GM12878 (cell line): ENCODE data around the gene MANF. TPM values are rescaled to one million over a fixed set of nuclear protein-coding genes. Genes with fewer than 3 reads are reported as not detected.
A peak's percentile ranks its signal among the peaks of the same experiment; 100 is the strongest.

Experiments used
- ATAC-seq: fragments of 200-7000 bp; cut with Tn5 transposase; 3 replicates; pipeline ENCODE4 v1.9.1; 2020; ENCODE audit warnings: mild to moderate bottlenecking, moderate library complexity
- BruUV-seq: library from RNA; stranded (reverse); fragments of 400-500 nt; replicated peaks from 2 replicates; lab custom pipeline; 2021; lab: Mats Ljungman, UMichigan
- CTCF ChIA-PET: fragments of 300-600 bp; sonication (Branson Sonifier 250); formaldehyde crosslinking; extraction: SDS; loops from one replicate; lab custom pipeline; 2021; ENCODE audit warnings: inconsistent platforms; lab: Yijun Ruan, JAX
- POLR2A ChIA-PET: fragments of 350-600 bp; formaldehyde crosslinking; extraction: SDS; loops from one replicate; lab custom pipeline; 2021; ENCODE audit warnings: inconsistent platforms; lab: Charles Lee
- RAD21 ChIA-PET: fragments of 300-600 bp; sonication (Branson Sonifier 250); formaldehyde crosslinking; loops from one replicate; lab custom pipeline; 2023; ENCODE audit warnings: antibody characterized with exemption; ENCODE audit not compliant: unreplicated experiment; lab: Charles Lee
- SMC1A ChIA-PET: fragments of 300-600 bp; sonication (Branson Sonifier 250); formaldehyde crosslinking; loops from one replicate; lab custom pipeline; 2023; ENCODE audit not compliant: unreplicated experiment, uncharacterized antibody; lab: Charles Lee
- DNase-seq: peaks from one replicate; pipeline ENCODE4 v3.0.0-alpha.2; 2011; ENCODE audit warnings: low read depth, low spot score
- FAIRE-seq: peaks from 3 replicates; lab custom pipeline; 2011; peaks lifted over from hg19 to GRCh38; lab: Jason Lieb, UNC
- H2AFZ ChIP-seq: 2 replicates; pipeline ENCODE4 v1.6.0; 2011; ENCODE audit warnings: low read depth, low read length, control low read depth; ENCODE audit not compliant: control insufficient read depth
- H3K27ac ChIP-seq: 2 replicates; pipeline ENCODE4 v1.5.1; 2011; ENCODE audit warnings: control low read depth; ENCODE audit not compliant: control insufficient read depth, insufficient read depth
- H3K27me3 ChIP-seq, 2 experiments: replicated peaks in 1 of 2; 2 replicates each; pipeline versions ENCODE4 v1.6.0 to v1.6.1; 2011; ENCODE audit warnings: low read length in 1 of 2; ENCODE audit not compliant: control insufficient read depth in 2 of 2, insufficient read depth in 2 of 2
- H3K36me3 ChIP-seq, 2 experiments: 2 replicates each; pipeline ENCODE4 v1.5.1; 2011; ENCODE audit warnings: low read length in 1 of 2; ENCODE audit not compliant: control insufficient read depth in 2 of 2, insufficient read depth in 2 of 2
- H3K4me1 ChIP-seq: 2 replicates; pipeline ENCODE4 v1.6.1; 2011; ENCODE audit warnings: mild to moderate bottlenecking, low read length, moderate library complexity, mixed read lengths; ENCODE audit not compliant: control insufficient read depth, insufficient read depth
- H3K4me2 ChIP-seq: 2 replicates; pipeline ENCODE4 v1.6.0; 2011; ENCODE audit warnings: control low read depth; ENCODE audit not compliant: control insufficient read depth, insufficient read depth
- H3K4me3 ChIP-seq: fragments of 200-600 bp; sonication (generic); 2 replicates; pipeline ENCODE4 v1.5.1; 2016
- H3K79me2 ChIP-seq: 2 replicates; pipeline ENCODE4 v1.6.0; 2011; ENCODE audit warnings: low read length; ENCODE audit not compliant: control insufficient read depth, insufficient read depth
- H3K9ac ChIP-seq: 2 replicates; pipeline ENCODE4 v1.8.0; 2011; ENCODE audit warnings: low read length, control low read depth, mixed read lengths; ENCODE audit not compliant: control insufficient read depth, insufficient read depth
- H3K9me3 ChIP-seq: replicated peaks from 3 replicates; pipeline ENCODE4 v1.5.1; 2011; ENCODE audit warnings: mild to moderate bottlenecking, low read length; ENCODE audit not compliant: control insufficient read depth, insufficient read depth
- H4K20me1 ChIP-seq: 2 replicates; pipeline ENCODE4 v1.6.0; 2011; ENCODE audit not compliant: control insufficient read depth, insufficient read depth
- BHLHE40 ChIP-seq, 2 experiments: fragments of 450-650 bp in 1 of 2; IDR thresholded peaks; 2 replicates each; pipeline ENCODE4 v1.6.1; 2011 to 2017; ENCODE audit warnings: low read depth in 2 of 2, borderline replicate concordance in 1 of 2, improper control_type of control experiment in 1 of 2, low read length in 1 of 2, mild to moderate bottlenecking in 1 of 2
- EGR1 ChIP-seq, 2 experiments: IDR thresholded peaks; 1 replicate in 1 of 2; 2 replicates in 1 of 2; pipeline ENCODE4 v1.6.1; 2011 to 2012; ENCODE audit warnings: low read depth in 2 of 2, low read length in 2 of 2, borderline replicate concordance in 1 of 2, mild to moderate bottlenecking in 1 of 2, moderate library complexity in 1 of 2
- ETV6 ChIP-seq, 2 experiments: fragments of 450-650 bp in 1 of 2; IDR thresholded peaks in 1 of 2; conservative IDR thresholded peaks in 1 of 2; 2 replicates each; pipeline ENCODE4 v1.6.1; 2014; ENCODE audit warnings: antibody characterized with exemption in 1 of 2, borderline replicate concordance in 1 of 2, low read depth in 1 of 2, mild to moderate bottlenecking in 1 of 2, moderate library complexity in 1 of 2
- IRF5 ChIP-seq: fragments of 450-650 bp; IDR thresholded peaks from 2 replicates; pipeline ENCODE4 v1.6.1; 2017; ENCODE audit warnings: borderline replicate concordance
- JUNB ChIP-seq: IDR thresholded peaks from 2 replicates; pipeline ENCODE4 v1.6.1; 2016; ENCODE audit warnings: antibody characterized with exemption, mild to moderate bottlenecking
- MXI1 ChIP-seq: fragments of 150-350 bp; IDR thresholded peaks from 2 replicates; pipeline ENCODE4 v1.6.1; 2011; ENCODE audit warnings: low read depth, mild to moderate bottlenecking, inconsistent platforms, low read length, improper control_type of control experiment
- MYC ChIP-seq: IDR thresholded peaks from 2 replicates; pipeline ENCODE4 v1.6.1; 2011; ENCODE audit warnings: mild to moderate bottlenecking, low read length, moderate library complexity, inconsistent platforms; ENCODE audit not compliant: insufficient read depth, insufficient replicate concordance, insufficient read length, severe bottlenecking
- POLR2AphosphoS5 ChIP-seq: IDR thresholded peaks from 2 replicates; pipeline ENCODE4 v1.6.1; 2011; ENCODE audit warnings: mild to moderate bottlenecking, low read length, inconsistent platforms
- SKIL ChIP-seq: fragments of 450-650 bp; IDR thresholded peaks from 2 replicates; pipeline ENCODE4 v1.6.1; 2017; ENCODE audit warnings: mild to moderate bottlenecking, low read depth, inconsistent platforms; ENCODE audit not compliant: poor library complexity, severe bottlenecking
- SUZ12 ChIP-seq: fragments of 200-600 bp; sonication (generic); IDR thresholded peaks from one replicate; pipeline ENCODE4 v1.6.1; 2018; ENCODE audit warnings: antibody characterized with exemption, mild to moderate bottlenecking; ENCODE audit not compliant: unreplicated experiment
- TCF12 ChIP-seq: IDR thresholded peaks from 2 replicates; pipeline ENCODE4 v1.6.1; 2011; ENCODE audit warnings: low read depth, mild to moderate bottlenecking, low read length
- YBX1 ChIP-seq: fragments of 450-650 bp; IDR thresholded peaks from 2 replicates; pipeline ENCODE4 v1.6.1; 2016; ENCODE audit warnings: antibody characterized with exemption
- ZNF384 ChIP-seq: IDR thresholded peaks from 2 replicates; pipeline ENCODE4 v1.6.1; 2012; ENCODE audit warnings: low read depth, mild to moderate bottlenecking, low read length, improper control_type of control experiment, borderline replicate concordance
- WGBS: methylation state at CpG from one replicate; pipeline ENCODE4 v1.1.6; 2016; ENCODE audit warnings: low lambda C conversion rate; ENCODE audit not compliant: insufficient replicate concordance, insufficient coverage; ENCODE audit errors: missing lambda C conversion rate; 5-methylcytosine and 5-hydroxymethylcytosine counted together
- in situ Hi-C: fragments of 300-500 bp; cut with MboI; formaldehyde crosslinking; loops from 9 replicates; pipeline ENCODE4 v1.14.3; 2018; ENCODE audit warnings: mixed read lengths
- intact Hi-C: fragments of 100-400 bp; cut with micrococcal nuclease; formaldehyde crosslinking; loops from one replicate; pipeline ENCODE4 v1.14.2; 2022; ENCODE audit not compliant: unreplicated experiment
- polyA plus RNA-seq, 11 experiments: library from polyadenylated mRNA; depleted of rRNA in 4 of 11; unstranded in 6 of 11; stranded (reverse) in 5 of 11; fragments of >200 nt; fragmentation: Nextera tagmentation in 4 of 11; fragmentation: Illumina TruSeq in 1 of 11; extraction: Ambion mirVana in 4 of 11; extraction: Trizol in 1 of 11; gene quantifications; 1 replicate in 1 of 11; 2 replicates in 10 of 11; pipeline versions ENCODE4 v1.2.1 to v1.2.3, GENCODE V29; 2011 to 2016; ENCODE audit warnings: inconsistent platforms in 2 of 11, missing spikeins in 2 of 11, low read depth in 1 of 11
- total RNA-seq, 4 experiments: library from RNA; depleted of rRNA in 3 of 4; stranded (reverse); fragments of >200 nt in 3 of 4; fragmentation: Illumina TruSeq in 1 of 4; extraction: Trizol in 1 of 4; gene quantifications; 2 replicates each; pipeline versions ENCODE4 v1.2.1 to v1.2.3, GENCODE V29; 2013 to 2021

Gene MANF
- total and polyA plus RNA-seq, 10 of the 15 experiments (the other 5 are each of a cell fraction or from before 2014, with no cell fraction given): 22.0 to 120 (median 82.9) TPM

GRCh38 chr3:51386159-51386851 lies 1.2 kb downstream of the MANF start:
- 1% methylated on average over 8 of the region's 8 CpGs for WGBS
- peak overlapping the region; percentile 95 for H3K9ac ChIP-seq
- intact Hi-C loops: loop anchor here (5.0 kb wide), 2 partner anchors 286 to 819 kb away; partner anchors contain the start of genes C3orf18, HEMK1 and TEX264
- H4K20me1 ChIP-seq: 0 out of 2 replicates have a peak, but pooled peaks cover 4% of the 10 kb centered on the region
- no peak for ATAC-seq
- H3K79me2 ChIP-seq: peaks cover 52% of the 10 kb centered on the region
- H3K4me3 ChIP-seq: peak overlapping the region; percentile 83
- ChIA-PET SMC1A (interaction anchor here (0.9 to 2.0 kb wide), 2 partner anchors 15 to 770 kb away, joined by 3 to 4 read pairs; partner anchors contain the start of gene MAPKAPK3), CTCF (interaction anchor here (0.7 to 2.5 kb wide), 9 partner anchors 48 to 818 kb away, joined by 3 to 17 read pairs (median 6); partner anchors contain the start of genes DCAF1, MAPKAPK3, RRP9 and TEX264)
- TSS peak; percentile 71 for BruUV-seq
- FAIRE-seq: no peak
- TF ChIP-seq IRF5 (no peak), SUZ12 (no peak), POLR2AphosphoS5 (no peak; the same call in 1 of the 2 replicates), SKIL (no peak), ZNF384 (no peak), MYC (no peak), TCF12 (no peak), JUNB (no peak), BHLHE40 (IDR thresholded peaks at IDR 0.05; ENCODE audit: borderline replicate concordance in 1 of 2, low read depth in 2 of 2, low read length in 1 of 2) (no peak), YBX1 (no peak), EGR1 (IDR thresholded peaks at IDR 0.05; ENCODE audit: borderline replicate concordance in 1 of 2, low read depth in 2 of 2, low read length in 2 of 2) (no peak), ETV6 (conservative IDR thresholded peaks at IDR 0.05 in 1 of 2, IDR thresholded peaks at IDR 0.05 in 1 of 2; ENCODE audit: borderline replicate concordance in 1 of 2, low read depth in 1 of 2) (no peak), MXI1 (no peak)
- TF ChIP-seq, all 136 proteins: peak for 0
- POLR2A ChIA-PET: interaction anchor here (1.5 to 3.6 kb wide), 3 partner anchors 48 to 284 kb away, joined by 3 to 26 read pairs (median 5); partner anchors contain the start of genes DCAF1 and TEX264
- Histone ChIP-seq H3K9me3 (no peaks in the 10 kb centered on the region), H3K27ac (peak overlapping the region; percentile 82), H3K4me1 (peaks cover 23% of the 10 kb centered on the region), H3K36me3 (peaks cover 8 to 21% of the 10 kb centered on the region in 2 experiments), H2AFZ (no peak overlapping the region), H3K27me3 (no peaks in the 10 kb centered on the region), H3K4me2 (peak overlapping the region; percentile 96)
- RAD21 ChIA-PET: interaction anchor here (0.6 to 1.9 kb wide), 7 partner anchors 113 to 770 kb away, joined by 3 to 14 read pairs (median 4); partner anchors contain the start of genes DCAF1 and MAPKAPK3
- in situ Hi-C loops: loop anchor here (5.0 to 10.0 kb wide), 2 partner anchors 296 to 1032 kb away; partner anchors contain the start of genes CYB561D2, NPRL2 and TMEM115
- no peak for DNase-seq
